NK-92 treated with Interleukin-12 subunit alpha and Interleukin-12 subunit beta, amount 100 ng/mL, for 24 hours (cell line): Measurements from ENCODE around the gene GLIPR1L2.
A peak's percentile ranks its signal among the peaks of the same experiment; 100 is the strongest.

Experiments
- DNase-seq: peaks from one replicate; lab custom pipeline; 2025; lab: John Stamatoyannopoulos, UW

GLIPR1L2 gene

DNA sequence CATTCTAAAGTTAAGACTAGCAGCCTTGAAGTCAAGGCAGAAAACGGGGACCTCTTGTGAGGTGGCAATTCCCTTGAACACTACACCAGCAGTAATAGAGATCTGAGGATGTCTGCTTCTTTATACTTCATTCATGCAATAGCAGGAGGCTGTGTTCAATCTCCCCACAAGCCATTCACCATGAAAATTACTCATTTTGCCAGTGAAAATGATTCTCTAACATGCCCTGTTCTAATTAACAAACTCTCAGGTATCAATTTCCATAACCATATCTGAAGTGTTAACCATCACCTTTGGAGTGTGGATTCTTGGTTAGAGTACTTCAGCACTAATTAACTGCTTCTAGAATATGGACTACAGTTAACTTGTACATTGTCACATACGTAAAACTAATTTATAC is 86.2 kb downstream of the GLIPR1L2 start:
- no peak for DNase-seq

DNA sequence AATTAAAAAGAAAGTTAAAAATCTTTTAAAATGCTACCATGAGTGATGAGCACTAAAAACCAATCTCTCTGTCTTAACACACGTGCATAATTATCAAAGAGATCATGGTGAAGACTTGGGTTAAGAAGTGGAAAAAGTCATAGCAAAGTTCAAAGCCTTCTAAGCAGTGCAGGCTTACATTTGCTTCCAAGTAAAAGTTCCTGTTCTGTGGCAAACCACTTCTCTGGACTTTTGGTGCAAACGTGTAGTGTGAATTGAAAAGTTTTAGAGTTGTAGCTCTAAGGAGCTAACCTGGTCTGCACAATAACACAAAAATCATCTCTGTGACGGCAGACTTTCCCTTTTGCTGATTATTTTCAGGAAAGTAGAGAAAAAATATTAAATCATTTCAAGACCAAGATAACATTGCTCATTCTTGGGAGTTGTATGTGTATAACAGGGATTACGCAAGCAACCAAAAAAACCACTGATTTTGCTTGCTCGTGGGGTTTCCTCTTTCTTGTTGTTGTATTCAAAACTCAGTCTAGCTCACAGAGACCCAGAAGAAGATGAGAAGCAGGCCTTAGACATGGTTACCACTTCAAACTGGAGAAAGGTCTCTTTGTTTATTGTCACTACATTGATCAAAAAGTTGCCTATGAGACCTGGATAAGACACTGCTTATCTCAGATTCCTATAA is 87.4 kb downstream of the GLIPR1L2 start:
- no peak for DNase-seq

DNA sequence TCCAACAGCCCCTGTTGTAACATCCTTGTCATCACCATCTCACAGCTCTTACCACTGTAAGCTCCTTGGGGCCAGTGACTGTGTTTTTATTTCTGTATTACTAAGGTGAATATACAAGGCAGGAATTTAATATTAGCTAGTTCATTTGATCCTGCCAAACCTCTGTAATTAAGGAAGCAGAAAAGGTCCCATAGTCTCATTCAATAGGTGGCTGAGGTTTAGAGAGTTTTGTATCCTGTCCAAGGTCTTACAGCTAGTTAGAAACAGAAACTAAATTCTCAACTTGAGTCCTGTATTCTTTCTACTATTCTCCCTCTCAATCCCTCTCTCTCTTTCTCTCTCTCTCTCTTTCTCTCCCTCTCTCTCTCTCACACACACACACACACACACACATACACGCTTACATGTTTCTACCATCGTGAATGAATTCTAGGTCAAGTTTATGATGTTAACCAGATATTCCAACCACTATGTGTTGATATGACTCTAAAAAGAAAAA is 89.1 kb downstream of the GLIPR1L2 start:
- no peak for DNase-seq

DNA sequence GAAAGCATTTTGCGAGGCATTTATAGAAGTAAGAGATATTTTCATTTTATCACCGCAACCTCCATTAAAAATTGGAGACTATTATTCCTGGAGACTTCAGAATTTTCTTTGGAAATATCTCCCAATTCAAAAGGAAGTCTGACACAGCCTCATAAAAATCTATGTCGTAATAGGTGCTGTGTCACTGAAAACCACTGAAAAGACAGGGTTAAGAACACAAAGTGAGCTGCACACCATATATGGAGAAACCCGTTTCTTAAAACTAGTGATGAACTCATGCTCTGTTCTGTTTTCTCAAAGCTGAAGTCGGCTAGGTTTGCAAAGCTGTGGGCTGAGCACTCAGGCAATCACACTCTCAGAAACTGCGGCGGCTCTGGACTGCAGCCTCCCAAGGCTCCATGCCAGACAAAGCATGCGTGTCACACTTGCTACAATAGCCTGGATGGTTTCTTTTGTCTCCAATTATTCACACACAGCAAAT is 89.6 kb downstream of the GLIPR1L2 start, which contains the start of gene GLIPR1:
Gene GLIPR1 (plus strand): TSS at position 287 of the 481 bp plus-strand sequence. CDS start 126 bp downstream, at position 413.
- peak; percentile 58 for DNase-seq

DNA sequence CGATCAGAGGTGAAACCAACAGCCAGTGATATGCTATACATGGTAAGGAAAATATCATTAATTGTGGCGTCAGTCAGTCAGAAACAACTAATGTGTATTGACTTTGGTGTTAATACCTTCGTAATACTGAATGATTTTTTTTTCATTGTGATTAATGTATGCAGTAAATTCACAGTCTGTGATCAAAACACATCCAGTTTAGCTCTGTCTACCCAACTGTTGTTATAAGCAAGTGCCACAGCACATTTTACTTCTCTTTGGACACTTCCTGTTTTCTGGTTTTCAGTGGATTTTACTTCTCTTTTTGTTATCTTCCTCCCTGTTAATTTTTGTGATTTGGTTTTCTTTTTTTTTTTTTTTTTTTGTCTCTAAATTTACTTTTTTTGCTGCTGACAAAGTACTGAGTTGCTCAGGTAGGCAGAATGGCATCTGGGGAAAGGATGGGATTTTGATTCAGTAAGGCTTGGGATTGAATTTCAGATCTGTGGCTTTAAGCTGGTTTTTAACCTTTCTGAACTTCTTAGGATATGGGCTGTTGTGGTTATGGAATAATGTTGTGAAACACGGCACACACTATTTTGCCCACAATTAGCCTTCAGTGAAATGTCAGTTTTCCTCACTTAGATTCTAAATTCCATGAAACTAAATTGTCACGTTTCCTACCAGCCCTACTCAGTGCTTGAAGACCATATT is 90.3 kb downstream of the GLIPR1L2 start:
- DNase-seq: no peak

DNA sequence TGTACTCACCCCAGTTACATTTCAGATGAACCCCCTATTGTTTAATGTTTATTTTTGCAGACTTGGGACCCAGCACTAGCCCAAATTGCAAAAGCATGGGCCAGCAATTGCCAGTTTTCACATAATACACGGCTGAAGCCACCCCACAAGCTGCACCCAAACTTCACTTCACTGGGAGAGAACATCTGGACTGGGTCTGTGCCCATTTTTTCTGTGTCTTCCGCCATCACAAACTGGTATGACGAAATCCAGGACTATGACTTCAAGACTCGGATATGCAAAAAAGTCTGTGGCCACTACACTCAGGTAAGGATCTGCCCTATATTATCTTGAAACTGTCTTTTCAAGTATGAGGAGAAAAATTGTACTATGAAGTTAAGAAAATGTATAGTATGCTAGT is 90.9 kb downstream of the GLIPR1L2 start:
- DNase-seq: no peak
